H1 (cell line): ENCODE data around the gene MYO7B. TPM values are rescaled to one million over a fixed set of nuclear protein-coding genes. Genes with fewer than 3 reads are reported as not detected.

Source experiments
- BCL11A ChIP-seq, 2 experiments: IDR thresholded peaks; one replicate each; pipeline ENCODE4 v1.6.1; 2011; ENCODE audit warnings: low read depth in 2 of 2, low read length in 2 of 2, mild to moderate bottlenecking in 2 of 2
- CBX8 ChIP-seq: fragments of 300-800, 300-1000 bp; sonication (generic); IDR thresholded peaks from 2 replicates; pipeline ENCODE4 v1.7.1; 2016; ENCODE audit warnings: low read depth, low read length, borderline replicate concordance
- CHD2 ChIP-seq: IDR thresholded peaks from 2 replicates; pipeline ENCODE4 v1.6.1; 2012; ENCODE audit warnings: low read length, improper control_type of control experiment
- CREB1 ChIP-seq: IDR thresholded peaks from 2 replicates; pipeline ENCODE4 v1.6.1; 2012; ENCODE audit warnings: inconsistent platforms
- CTBP2 ChIP-seq: IDR thresholded peaks from 2 replicates; pipeline ENCODE4 v1.7.0; 2011; ENCODE audit warnings: borderline replicate concordance, mild to moderate bottlenecking, moderate library complexity, mixed read lengths, low read length; ENCODE audit not compliant: insufficient read depth, insufficient read length
- CTCF ChIP-seq, 3 experiments: IDR thresholded peaks; 1 replicate in 2 of 3; 2 replicates in 1 of 3; pipeline versions ENCODE4 v1.5.1 to v1.6.1; 2011; ENCODE audit warnings: low read length in 3 of 3, mild to moderate bottlenecking in 3 of 3, inconsistent platforms in 2 of 3, low read depth in 1 of 3, moderate library complexity in 1 of 3; ENCODE audit not compliant: insufficient read depth in 1 of 3; ENCODE audit errors: control extremely low read depth in 1 of 3
- EZH2 ChIP-seq: fragments of 200-600 bp; sonication (generic); IDR thresholded peaks from 2 replicates; pipeline ENCODE4 v1.7.1; 2012; ENCODE audit warnings: low read depth, mild to moderate bottlenecking, moderate library complexity, low read length, inconsistent platforms; ENCODE audit not compliant: severe bottlenecking
- HDAC2 ChIP-seq, 2 experiments: fragments of 300-600 bp in 1 of 2; sonication (generic) in 1 of 2; IDR thresholded peaks; 2 replicates each; pipeline ENCODE4 v1.6.1; 2011 to 2012; ENCODE audit warnings: low read depth in 2 of 2, low read length in 2 of 2, mild to moderate bottlenecking in 2 of 2, moderate library complexity in 2 of 2, borderline replicate concordance in 1 of 2, inconsistent platforms in 1 of 2
- HDAC6 ChIP-seq: IDR thresholded peaks from one replicate; pipeline ENCODE4 v1.7.1; 2012; ENCODE audit warnings: low read depth, mild to moderate bottlenecking, inconsistent platforms, low read length, moderate library complexity
- JUN ChIP-seq: IDR thresholded peaks from 2 replicates; pipeline ENCODE4 v1.6.1; 2011; ENCODE audit warnings: low read depth, mild to moderate bottlenecking, improper control_type of control experiment, low read length
- KDM1A ChIP-seq: fragments of 200-600, 300-600 bp; sonication (generic); IDR thresholded peaks from 2 replicates; pipeline ENCODE4 v1.7.1; 2016; ENCODE audit warnings: mild to moderate bottlenecking, low read length, borderline replicate concordance
- MAX ChIP-seq: IDR thresholded peaks from 2 replicates; pipeline ENCODE4 v1.6.1; 2012; ENCODE audit warnings: inconsistent platforms
- NANOG ChIP-seq: IDR thresholded peaks from 2 replicates; pipeline ENCODE4 v1.6.1; 2011; ENCODE audit warnings: low read length, low read depth, mild to moderate bottlenecking, inconsistent platforms; ENCODE audit not compliant: insufficient read depth, poor library complexity, severe bottlenecking
- RXRA ChIP-seq: IDR thresholded peaks from 2 replicates; pipeline ENCODE4 v1.6.1; 2011; ENCODE audit warnings: low read depth, mild to moderate bottlenecking, low read length, moderate library complexity; ENCODE audit not compliant: insufficient read depth
- SAP30 ChIP-seq: fragments of 300-600 bp; sonication (generic); IDR thresholded peaks from 2 replicates; pipeline ENCODE4 v1.7.1; 2012; ENCODE audit warnings: low read length, moderate library complexity, mild to moderate bottlenecking, inconsistent platforms; ENCODE audit not compliant: insufficient read depth, insufficient replicate concordance
- SIN3A ChIP-seq, 2 experiments: IDR thresholded peaks in 1 of 2; conservative IDR thresholded peaks in 1 of 2; 2 replicates each; pipeline ENCODE4 v1.6.1; 2011 to 2012; ENCODE audit warnings: low read length in 2 of 2, improper control_type of control experiment in 1 of 2, low read depth in 1 of 2, mild to moderate bottlenecking in 1 of 2
- SP1 ChIP-seq: IDR thresholded peaks from 2 replicates; pipeline ENCODE4 v1.6.1; 2011; ENCODE audit warnings: low read depth, low read length
- SRF ChIP-seq: IDR thresholded peaks from 2 replicates; pipeline ENCODE4 v1.6.1; 2011; ENCODE audit warnings: mild to moderate bottlenecking, low read depth, low read length, moderate library complexity
- TEAD4 ChIP-seq: IDR thresholded peaks from 2 replicates; pipeline ENCODE4 v1.6.1; 2012; ENCODE audit warnings: low read depth, low read length, inconsistent platforms, mixed read lengths
- ZNF274 ChIP-seq: IDR thresholded peaks from 2 replicates; pipeline ENCODE4 v1.7.0; 2012; ENCODE audit warnings: low read length, borderline replicate concordance; ENCODE audit errors: extremely low read depth
- polyA plus RNA-seq, 7 experiments: library from polyadenylated mRNA; depleted of rRNA in 3 of 7; stranded (reverse) in 5 of 7; unstranded in 2 of 7; fragments of >200 nt in 5 of 7; fragments of 200-250 nt in 2 of 7; gene quantifications; 1 replicate in 5 of 7; 2 replicates in 1 of 7; 4 replicates in 1 of 7; pipeline versions ENCODE4 v1.2.1 to v1.2.3, GENCODE V29; 2011 to 2013; ENCODE audit warnings: missing spikeins in 2 of 7, mixed read lengths in 2 of 7
- total RNA-seq: library from RNA; stranded (reverse); fragmentation: NEBNext Ultra II Directional; extraction: Animal tissue kit (Norgen Biotek cat#: 25700); gene quantifications from 2 replicates; pipeline ENCODE4 v1.2.1, GENCODE V29; 2021

Gene MYO7B
- total and polyA plus RNA-seq, 2 of the 8 experiments (the other 6 are each of a cell fraction or from before 2014, with no cell fraction given): not detected

GRCh38 chr2:127591221-127591923 lies 55.9 kb downstream of the MYO7B start (continued):
- TF ChIP-seq SAP30 (no peak), SIN3A (conservative IDR thresholded peaks at IDR 0.05 in 1 of 2, IDR thresholded peaks at IDR 0.05 in 1 of 2; ENCODE audit: low read depth in 1 of 2, low read length in 2 of 2) (no peak), BCL11A (IDR thresholded peaks at IDR 0.05; ENCODE audit: low read depth in 2 of 2, low read length in 2 of 2) (no peak), TEAD4 (peak; percentile 94), CTBP2 (no peak), CHD2 (0 out of 2 replicates have a peak, but pooled peaks have one; percentile 14), CTCF (IDR thresholded peaks at IDR 0.05; ENCODE audit: control extremely low read depth in 1 of 3, insufficient read depth in 1 of 3, low read depth in 1 of 3, low read length in 3 of 3) (peak; percentile 98 to 100 (median 100)), SRF (no peak), JUN (no peak), EZH2 (no peak), KDM1A (no peak), HDAC2 (IDR thresholded peaks at IDR 0.05; ENCODE audit: borderline replicate concordance in 1 of 2, low read depth in 2 of 2, low read length in 2 of 2) (no peak), CBX8 (no peak), RXRA (no peak), ZNF274 (no peak), SP1 (no peak), HDAC6 (no peak), MAX (peak; percentile 57; the same call in 1 of the 2 replicates), CREB1 (no peak), NANOG (no peak)
